ENCODE data around the gene ADGB. TPM values are rescaled to one million over a fixed set of nuclear protein-coding genes. Genes with fewer than 3 reads are reported as not detected.
A peak's percentile ranks its signal among the peaks of the same experiment; 100 is the strongest.

The ADGB gene
- total RNA-seq, 4 donors from 2014 or later, result 0.40 TPM; not detected in 3

- intact Hi-C loops (cut with DNase I), result no loop called here
- Histone ChIP-seq H3K27me3 (no peaks in the 10 kb centered on the region), H3K4me3 (replicated peaks in 1 of 3) (no peak overlapping the region), H3K4me1 (peaks cover 0 to 4% of the 10 kb centered on the region in 2 donors), H3K27ac (no peak overlapping the region), H3K9me3 (no peaks in the 10 kb centered on the region), H3K36me3 (no peaks in the 10 kb centered on the region)
- 58 to 69% methylated on average over 2 of the region's 2 CpGs for WGBS, 2 donors
- DNase-seq, result no peak
- TF ChIP-seq CTCF (IDR thresholded peaks at IDR 0.05) (no peak), POLR2A (IDR thresholded peaks at IDR 0.05) (no peak)
These were observed 261.8 kb downstream of the ADGB start for GRCh38 chr6:146860583-146860982.

- intact Hi-C loops (cut with DNase I), result no loop called here
- no peak for DNase-seq
- no peak for TF ChIP-seq POLR2A (IDR thresholded peaks at IDR 0.05)
- TF ChIP-seq CTCF (IDR thresholded peaks at IDR 0.05), result no peak
- 91 to 93% methylated on average over 3 of the region's 3 CpGs for WGBS, 2 donors
- H3K36me3 ChIP-seq, result no peaks in the 10 kb centered on the region
- H3K4me3 ChIP-seq (replicated peaks in 1 of 3), result no peak overlapping the region
- no peaks in the 10 kb centered on the region for H3K27me3 ChIP-seq
- H3K27ac ChIP-seq, result no peak overlapping the region
- H3K9me3 ChIP-seq, result no peaks in the 10 kb centered on the region
- H3K4me1 ChIP-seq, result peaks cover 0 to 4% of the 10 kb centered on the region in 2 donors
These were observed 262.3 kb downstream of the ADGB start for GRCh38 chr6:146861029-146861563.

GRCh38 chr6:146861716-146862115, 262.9 kb downstream of the ADGB start:
- TF ChIP-seq CTCF (IDR thresholded peaks at IDR 0.05), result no peak
- no peak for TF ChIP-seq POLR2A (IDR thresholded peaks at IDR 0.05)
- H3K9me3 ChIP-seq, result no peaks in the 10 kb centered on the region
- no peak for DNase-seq
- no peaks in the 10 kb centered on the region for H3K36me3 ChIP-seq
- peaks cover 0 to 4% of the 10 kb centered on the region in 2 donors for H3K4me1 ChIP-seq
- H3K27ac ChIP-seq, result no peak overlapping the region
- no peaks in the 10 kb centered on the region for H3K27me3 ChIP-seq
- 80 to 96% methylated on average over 3 of the region's 3 CpGs for WGBS, 2 donors
- intact Hi-C loops (cut with DNase I), result no loop called here
- H3K4me3 ChIP-seq (replicated peaks in 1 of 3), result no peak overlapping the region

- Histone ChIP-seq H3K27me3 (no peaks in the 10 kb centered on the region), H3K27ac (no peak overlapping the region), H3K36me3 (no peaks in the 10 kb centered on the region), H3K4me3 (replicated peaks in 1 of 3) (no peak overlapping the region), H3K4me1 (no peaks in the 10 kb centered on the region), H3K9me3 (no peaks in the 10 kb centered on the region)
- DNase-seq, result peak in 1 of 2 donors; percentile 37
- TF ChIP-seq POLR2A (IDR thresholded peaks at IDR 0.05) (no peak), CTCF (IDR thresholded peaks at IDR 0.05) (no peak)
- 59 to 75% methylated on average over 4 of the region's 4 CpGs for WGBS, 2 donors
- intact Hi-C loops (cut with DNase I), result no loop called here
These were observed 263.7 kb downstream of the ADGB start for GRCh38 chr6:146862508-146862919.

- Histone ChIP-seq H3K4me3 (replicated peaks in 1 of 3) (no peak overlapping the region), H3K27me3 (no peaks in the 10 kb centered on the region), H3K36me3 (no peaks in the 10 kb centered on the region), H3K4me1 (peaks cover 0 to 7% of the 10 kb centered on the region in 2 donors), H3K27ac (no peak overlapping the region), H3K9me3 (no peaks in the 10 kb centered on the region)
- WGBS, 2 donors, result 84 to 95% methylated on average over 4 of the region's 4 CpGs
- TF ChIP-seq POLR2A (IDR thresholded peaks at IDR 0.05) (no peak), CTCF (IDR thresholded peaks at IDR 0.05) (no peak)
- DNase-seq, result no peak
- intact Hi-C loops (cut with DNase I), result no loop called here
These were observed 265.5 kb downstream of the ADGB start for GRCh38 chr6:146864300-146864699.

All from thyroid gland (tissue), 4 donors.